Panc1 (cell line): ENCODE measurements around the gene PODNL1.

Source experiments
- POLR2AphosphoS5 ChIP-seq: IDR thresholded peaks from 2 replicates; pipeline ENCODE4 v1.6.1; 2012; ENCODE audit warnings: mild to moderate bottlenecking, low read depth, low read length, moderate library complexity
- TF ChIP-seq, protein P1 (sequence below): fragments of 450-650 bp; IDR thresholded peaks from 2 replicates; pipeline ENCODE4 v1.5.1; 2017; ENCODE audit warnings: mild to moderate bottlenecking
- TF ChIP-seq, protein P2 (sequence below), 2 experiments: IDR thresholded peaks; 2 replicates each; pipeline ENCODE4 v1.6.1; 2011 to 2012; ENCODE audit warnings: low read depth in 2 of 2, control low read depth in 1 of 2, low read length in 1 of 2, mild to moderate bottlenecking in 1 of 2, moderate library complexity in 1 of 2; ENCODE audit not compliant: insufficient read depth in 1 of 2

DNA sequence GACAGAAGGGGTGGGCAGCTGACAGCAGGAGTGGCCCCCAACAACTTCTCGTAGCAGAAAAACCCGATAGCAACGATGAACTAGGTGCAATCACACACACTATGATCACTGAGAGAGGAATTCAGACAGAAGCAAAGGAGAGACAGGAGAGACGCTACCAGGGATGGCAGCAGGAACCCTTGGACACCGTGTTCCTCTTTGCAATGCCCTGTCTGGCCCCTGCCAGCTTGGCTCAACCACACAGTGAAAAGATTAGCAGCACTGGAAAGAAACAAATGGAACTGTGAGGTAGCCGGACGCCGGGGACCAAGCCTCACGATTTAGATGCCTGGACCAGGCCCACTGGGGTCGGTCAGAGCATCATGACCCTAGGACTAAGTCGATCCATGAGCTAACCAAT lies 37.7 kb upstream of the PODNL1 start:
- TF ChIP-seq, protein P1, sequence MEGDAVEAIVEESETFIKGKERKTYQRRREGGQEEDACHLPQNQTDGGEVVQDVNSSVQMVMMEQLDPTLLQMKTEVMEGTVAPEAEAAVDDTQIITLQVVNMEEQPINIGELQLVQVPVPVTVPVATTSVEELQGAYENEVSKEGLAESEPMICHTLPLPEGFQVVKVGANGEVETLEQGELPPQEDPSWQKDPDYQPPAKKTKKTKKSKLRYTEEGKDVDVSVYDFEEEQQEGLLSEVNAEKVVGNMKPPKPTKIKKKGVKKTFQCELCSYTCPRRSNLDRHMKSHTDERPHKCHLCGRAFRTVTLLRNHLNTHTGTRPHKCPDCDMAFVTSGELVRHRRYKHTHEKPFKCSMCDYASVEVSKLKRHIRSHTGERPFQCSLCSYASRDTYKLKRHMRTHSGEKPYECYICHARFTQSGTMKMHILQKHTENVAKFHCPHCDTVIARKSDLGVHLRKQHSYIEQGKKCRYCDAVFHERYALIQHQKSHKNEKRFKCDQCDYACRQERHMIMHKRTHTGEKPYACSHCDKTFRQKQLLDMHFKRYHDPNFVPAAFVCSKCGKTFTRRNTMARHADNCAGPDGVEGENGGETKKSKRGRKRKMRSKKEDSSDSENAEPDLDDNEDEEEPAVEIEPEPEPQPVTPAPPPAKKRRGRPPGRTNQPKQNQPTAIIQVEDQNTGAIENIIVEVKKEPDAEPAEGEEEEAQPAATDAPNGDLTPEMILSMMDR = no peak
- TF ChIP-seq, protein P2, sequence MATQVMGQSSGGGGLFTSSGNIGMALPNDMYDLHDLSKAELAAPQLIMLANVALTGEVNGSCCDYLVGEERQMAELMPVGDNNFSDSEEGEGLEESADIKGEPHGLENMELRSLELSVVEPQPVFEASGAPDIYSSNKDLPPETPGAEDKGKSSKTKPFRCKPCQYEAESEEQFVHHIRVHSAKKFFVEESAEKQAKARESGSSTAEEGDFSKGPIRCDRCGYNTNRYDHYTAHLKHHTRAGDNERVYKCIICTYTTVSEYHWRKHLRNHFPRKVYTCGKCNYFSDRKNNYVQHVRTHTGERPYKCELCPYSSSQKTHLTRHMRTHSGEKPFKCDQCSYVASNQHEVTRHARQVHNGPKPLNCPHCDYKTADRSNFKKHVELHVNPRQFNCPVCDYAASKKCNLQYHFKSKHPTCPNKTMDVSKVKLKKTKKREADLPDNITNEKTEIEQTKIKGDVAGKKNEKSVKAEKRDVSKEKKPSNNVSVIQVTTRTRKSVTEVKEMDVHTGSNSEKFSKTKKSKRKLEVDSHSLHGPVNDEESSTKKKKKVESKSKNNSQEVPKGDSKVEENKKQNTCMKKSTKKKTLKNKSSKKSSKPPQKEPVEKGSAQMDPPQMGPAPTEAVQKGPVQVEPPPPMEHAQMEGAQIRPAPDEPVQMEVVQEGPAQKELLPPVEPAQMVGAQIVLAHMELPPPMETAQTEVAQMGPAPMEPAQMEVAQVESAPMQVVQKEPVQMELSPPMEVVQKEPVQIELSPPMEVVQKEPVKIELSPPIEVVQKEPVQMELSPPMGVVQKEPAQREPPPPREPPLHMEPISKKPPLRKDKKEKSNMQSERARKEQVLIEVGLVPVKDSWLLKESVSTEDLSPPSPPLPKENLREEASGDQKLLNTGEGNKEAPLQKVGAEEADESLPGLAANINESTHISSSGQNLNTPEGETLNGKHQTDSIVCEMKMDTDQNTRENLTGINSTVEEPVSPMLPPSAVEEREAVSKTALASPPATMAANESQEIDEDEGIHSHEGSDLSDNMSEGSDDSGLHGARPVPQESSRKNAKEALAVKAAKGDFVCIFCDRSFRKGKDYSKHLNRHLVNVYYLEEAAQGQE (IDR thresholded peaks at IDR 0.05; ENCODE audit: insufficient read depth in 1 of 2, low read depth in 2 of 2, low read length in 1 of 2) = no peak
- TF ChIP-seq POLR2AphosphoS5 = no peak
